HepG2 (cell line): Measurements from ENCODE around the gene CCDC73. TPM values are rescaled to one million over a fixed set of nuclear protein-coding genes. Genes with fewer than 3 reads are reported as not detected.
A peak's percentile ranks its signal among the peaks of the same experiment; 100 is the strongest.

Experiments used
- CEBPB ChIP-seq: IDR thresholded peaks from 2 replicates; pipeline ENCODE4 v1.6.1; 2011; ENCODE audit warnings: low read depth, low read length, improper control_type of control experiment, borderline replicate concordance
- CHCHD3 ChIP-seq: sonication (generic); formaldehyde crosslinking; IDR thresholded peaks from 2 replicates; pipeline ENCODE4 v1.8.0; 2022; ENCODE audit warnings: mild to moderate bottlenecking, missing genetic modification reagents, moderate library complexity
- HNRNPH1 ChIP-seq: fragments of 200-400 bp; formaldehyde crosslinking; optimal IDR thresholded peaks from 2 replicates; pipeline ENCODE3; 2017; ENCODE audit warnings: mild to moderate bottlenecking, low read depth, low read length
- JUNB ChIP-seq: sonication (generic); formaldehyde crosslinking; IDR thresholded peaks from 2 replicates; pipeline ENCODE4 v1.8.0; 2022; ENCODE audit warnings: missing genetic modification reagents, mild to moderate bottlenecking, borderline replicate concordance
- MTA1 ChIP-seq: sonication (generic); formaldehyde crosslinking; IDR thresholded peaks from 2 replicates; pipeline ENCODE4 v1.4.0; 2020; ENCODE audit warnings: missing genetic modification reagents, mild to moderate bottlenecking, borderline replicate concordance
- NFE2 ChIP-seq: sonication (generic); formaldehyde crosslinking; IDR thresholded peaks from 2 replicates; pipeline ENCODE4 v1.4.0; 2020; ENCODE audit warnings: missing genetic modification reagents
- NPAS2 ChIP-seq: sonication (generic); formaldehyde crosslinking; IDR thresholded peaks from 2 replicates; pipeline ENCODE4 v1.8.0; 2022; ENCODE audit warnings: mild to moderate bottlenecking, missing genetic modification reagents, borderline replicate concordance
- ZNF251 ChIP-seq: sonication (generic); formaldehyde crosslinking; IDR thresholded peaks from 2 replicates; pipeline ENCODE4 v1.9.0; 2021; ENCODE audit warnings: mild to moderate bottlenecking, missing genetic modification reagents
- polyA plus RNA-seq, 8 experiments: library from polyadenylated mRNA; depleted of rRNA in 3 of 8; stranded (reverse) in 7 of 8; unstranded in 1 of 8; fragments of >200 nt; fragmentation: Illumina TruSeq in 4 of 8; extraction: Trizol in 4 of 8; gene quantifications; 2 replicates each; pipeline versions ENCODE4 v1.2.1 to v1.2.3, GENCODE V29; 2011 to 2016; ENCODE audit warnings: low read depth in 4 of 8, missing spikeins in 1 of 8, mixed read lengths in 1 of 8; ENCODE audit not compliant: insufficient read depth in 1 of 8
- total RNA-seq, 5 experiments: library from RNA; depleted of rRNA; stranded (reverse); fragments of >200 nt; fragmentation: Illumina TruSeq; extraction: Trizol; gene quantifications; 2 replicates each; pipeline ENCODE4 v1.2.3, GENCODE V29; 2016; ENCODE audit warnings: low read depth in 1 of 5
- TF ChIP-seq, protein P1 (sequence below): IDR thresholded peaks from 2 replicates; pipeline ENCODE4 v1.6.1; 2016; ENCODE audit warnings: low read depth, missing genetic modification reagents, missing compliant biosample characterization
- TF ChIP-seq, protein P2 (sequence below): sonication (generic); formaldehyde crosslinking; IDR thresholded peaks from 2 replicates; pipeline ENCODE4 v1.4.0; 2020; ENCODE audit warnings: missing genetic modification reagents; ENCODE audit errors: not compliant biosample characterization
- TF ChIP-seq, protein P3 (sequence below): sonication (generic); formaldehyde crosslinking; IDR thresholded peaks from 2 replicates; pipeline ENCODE4 v1.4.0; 2020; ENCODE audit warnings: mild to moderate bottlenecking, low read depth, missing genetic modification reagents
- TF ChIP-seq, protein P4 (sequence below): sonication (generic); formaldehyde crosslinking; IDR thresholded peaks from 2 replicates; pipeline ENCODE4 v1.5.1; 2020; ENCODE audit warnings: mild to moderate bottlenecking, missing genetic modification reagents, moderate library complexity
- TF ChIP-seq, protein P5 (sequence below): sonication (generic); formaldehyde crosslinking; IDR thresholded peaks from 2 replicates; pipeline ENCODE4 v1.5.1; 2020; ENCODE audit warnings: mild to moderate bottlenecking, missing genetic modification reagents, borderline replicate concordance
- TF ChIP-seq, protein P6 (sequence below): sonication (generic); formaldehyde crosslinking; IDR thresholded peaks from 2 replicates; pipeline ENCODE4 v1.9.0; 2022; ENCODE audit warnings: low read depth, missing genetic modification reagents

Gene CCDC73
- total and polyA plus RNA-seq, 2 of the 13 experiments (the other 11 are each of a cell fraction or from before 2014, with no cell fraction given) = 0.01 to 0.11 TPM

DNA sequence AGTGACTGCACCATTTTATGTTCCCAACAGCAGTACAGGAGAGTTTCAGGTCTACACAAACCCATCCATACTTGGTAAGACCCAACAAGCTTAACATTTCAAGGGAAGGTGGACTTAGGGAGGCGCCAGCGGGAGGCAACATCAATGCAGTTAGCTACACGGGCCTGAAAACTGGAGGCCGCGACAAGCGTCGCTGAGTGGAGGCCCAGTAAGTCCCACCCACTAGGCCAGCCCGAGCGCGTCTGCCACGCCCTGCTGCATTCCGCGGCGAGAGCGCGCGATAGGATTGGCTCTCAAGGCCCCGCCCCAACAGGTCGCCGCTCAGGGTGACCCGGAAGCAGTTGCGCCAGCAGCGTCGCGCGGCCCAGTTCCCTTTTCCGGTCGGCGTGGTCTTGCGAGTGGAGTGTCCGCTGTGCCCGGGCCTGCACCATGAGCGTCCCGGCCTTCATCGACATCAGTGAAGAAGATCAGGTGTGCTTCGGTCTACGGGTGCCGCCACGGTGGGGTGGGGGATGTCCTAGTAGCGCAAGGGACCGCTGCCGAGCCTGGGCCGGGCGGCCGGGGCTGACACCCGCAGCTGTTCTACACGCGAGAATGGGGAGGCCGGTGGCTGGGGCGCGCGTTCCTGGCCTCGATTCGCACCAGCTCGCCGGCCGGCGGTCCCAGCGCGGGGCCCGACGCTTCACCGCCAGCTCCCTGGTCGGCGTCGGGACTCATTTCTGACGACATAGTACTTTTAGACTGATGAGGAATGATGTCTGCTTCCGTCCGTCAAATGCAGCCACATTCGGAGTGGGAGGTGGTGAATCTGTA, 210.8 kb downstream of the CCDC73 start, which contains the start of gene EIF3M (continued):
- TF ChIP-seq, protein P1, sequence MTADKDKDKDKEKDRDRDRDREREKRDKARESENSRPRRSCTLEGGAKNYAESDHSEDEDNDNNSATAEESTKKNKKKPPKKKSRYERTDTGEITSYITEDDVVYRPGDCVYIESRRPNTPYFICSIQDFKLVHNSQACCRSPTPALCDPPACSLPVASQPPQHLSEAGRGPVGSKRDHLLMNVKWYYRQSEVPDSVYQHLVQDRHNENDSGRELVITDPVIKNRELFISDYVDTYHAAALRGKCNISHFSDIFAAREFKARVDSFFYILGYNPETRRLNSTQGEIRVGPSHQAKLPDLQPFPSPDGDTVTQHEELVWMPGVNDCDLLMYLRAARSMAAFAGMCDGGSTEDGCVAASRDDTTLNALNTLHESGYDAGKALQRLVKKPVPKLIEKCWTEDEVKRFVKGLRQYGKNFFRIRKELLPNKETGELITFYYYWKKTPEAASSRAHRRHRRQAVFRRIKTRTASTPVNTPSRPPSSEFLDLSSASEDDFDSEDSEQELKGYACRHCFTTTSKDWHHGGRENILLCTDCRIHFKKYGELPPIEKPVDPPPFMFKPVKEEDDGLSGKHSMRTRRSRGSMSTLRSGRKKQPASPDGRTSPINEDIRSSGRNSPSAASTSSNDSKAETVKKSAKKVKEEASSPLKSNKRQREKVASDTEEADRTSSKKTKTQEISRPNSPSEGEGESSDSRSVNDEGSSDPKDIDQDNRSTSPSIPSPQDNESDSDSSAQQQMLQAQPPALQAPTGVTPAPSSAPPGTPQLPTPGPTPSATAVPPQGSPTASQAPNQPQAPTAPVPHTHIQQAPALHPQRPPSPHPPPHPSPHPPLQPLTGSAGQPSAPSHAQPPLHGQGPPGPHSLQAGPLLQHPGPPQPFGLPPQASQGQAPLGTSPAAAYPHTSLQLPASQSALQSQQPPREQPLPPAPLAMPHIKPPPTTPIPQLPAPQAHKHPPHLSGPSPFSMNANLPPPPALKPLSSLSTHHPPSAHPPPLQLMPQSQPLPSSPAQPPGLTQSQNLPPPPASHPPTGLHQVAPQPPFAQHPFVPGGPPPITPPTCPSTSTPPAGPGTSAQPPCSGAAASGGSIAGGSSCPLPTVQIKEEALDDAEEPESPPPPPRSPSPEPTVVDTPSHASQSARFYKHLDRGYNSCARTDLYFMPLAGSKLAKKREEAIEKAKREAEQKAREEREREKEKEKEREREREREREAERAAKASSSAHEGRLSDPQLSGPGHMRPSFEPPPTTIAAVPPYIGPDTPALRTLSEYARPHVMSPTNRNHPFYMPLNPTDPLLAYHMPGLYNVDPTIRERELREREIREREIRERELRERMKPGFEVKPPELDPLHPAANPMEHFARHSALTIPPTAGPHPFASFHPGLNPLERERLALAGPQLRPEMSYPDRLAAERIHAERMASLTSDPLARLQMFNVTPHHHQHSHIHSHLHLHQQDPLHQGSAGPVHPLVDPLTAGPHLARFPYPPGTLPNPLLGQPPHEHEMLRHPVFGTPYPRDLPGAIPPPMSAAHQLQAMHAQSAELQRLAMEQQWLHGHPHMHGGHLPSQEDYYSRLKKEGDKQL (CRISPR knock-in tag) = no peak
- TF ChIP-seq, protein P2, sequence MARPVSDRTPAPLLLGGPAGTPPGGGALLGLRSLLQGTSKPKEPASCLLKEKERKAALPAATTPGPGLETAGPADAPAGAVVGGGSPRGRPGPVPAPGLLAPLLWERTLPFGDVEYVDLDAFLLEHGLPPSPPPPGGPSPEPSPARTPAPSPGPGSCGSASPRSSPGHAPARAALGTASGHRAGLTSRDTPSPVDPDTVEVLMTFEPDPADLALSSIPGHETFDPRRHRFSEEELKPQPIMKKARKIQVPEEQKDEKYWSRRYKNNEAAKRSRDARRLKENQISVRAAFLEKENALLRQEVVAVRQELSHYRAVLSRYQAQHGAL = peak; percentile 52
- TF ChIP-seq CHCHD3 (CRISPR knock-in tag) = peak; percentile 86; the same call in 1 of the 2 replicates
- TF ChIP-seq JUNB (CRISPR knock-in tag) = no peak
- TF ChIP-seq NPAS2 (CRISPR knock-in tag) = no peak
- TF ChIP-seq, protein P3, sequence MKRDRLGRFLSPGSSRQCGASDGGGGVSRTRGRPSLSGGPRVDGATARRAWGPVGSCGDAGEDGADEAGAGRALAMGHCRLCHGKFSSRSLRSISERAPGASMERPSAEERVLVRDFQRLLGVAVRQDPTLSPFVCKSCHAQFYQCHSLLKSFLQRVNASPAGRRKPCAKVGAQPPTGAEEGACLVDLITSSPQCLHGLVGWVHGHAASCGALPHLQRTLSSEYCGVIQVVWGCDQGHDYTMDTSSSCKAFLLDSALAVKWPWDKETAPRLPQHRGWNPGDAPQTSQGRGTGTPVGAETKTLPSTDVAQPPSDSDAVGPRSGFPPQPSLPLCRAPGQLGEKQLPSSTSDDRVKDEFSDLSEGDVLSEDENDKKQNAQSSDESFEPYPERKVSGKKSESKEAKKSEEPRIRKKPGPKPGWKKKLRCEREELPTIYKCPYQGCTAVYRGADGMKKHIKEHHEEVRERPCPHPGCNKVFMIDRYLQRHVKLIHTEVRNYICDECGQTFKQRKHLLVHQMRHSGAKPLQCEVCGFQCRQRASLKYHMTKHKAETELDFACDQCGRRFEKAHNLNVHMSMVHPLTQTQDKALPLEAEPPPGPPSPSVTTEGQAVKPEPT (CRISPR knock-in tag) = no peak
- TF ChIP-seq CEBPB = no peak
- peak; percentile 55; the same call in 1 of the 2 replicates for TF ChIP-seq MTA1 (CRISPR knock-in tag)
- no peak for TF ChIP-seq NFE2 (CRISPR knock-in tag)
- TF ChIP-seq HNRNPH1 = no peak
- TF ChIP-seq, protein P4, sequence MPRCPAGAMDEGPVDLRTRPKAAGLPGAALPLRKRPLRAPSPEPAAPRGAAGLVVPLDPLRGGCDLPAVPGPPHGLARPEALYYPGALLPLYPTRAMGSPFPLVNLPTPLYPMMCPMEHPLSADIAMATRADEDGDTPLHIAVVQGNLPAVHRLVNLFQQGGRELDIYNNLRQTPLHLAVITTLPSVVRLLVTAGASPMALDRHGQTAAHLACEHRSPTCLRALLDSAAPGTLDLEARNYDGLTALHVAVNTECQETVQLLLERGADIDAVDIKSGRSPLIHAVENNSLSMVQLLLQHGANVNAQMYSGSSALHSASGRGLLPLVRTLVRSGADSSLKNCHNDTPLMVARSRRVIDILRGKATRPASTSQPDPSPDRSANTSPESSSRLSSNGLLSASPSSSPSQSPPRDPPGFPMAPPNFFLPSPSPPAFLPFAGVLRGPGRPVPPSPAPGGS (CRISPR knock-in tag) = peak; percentile 63; the same call in 1 of the 2 replicates
- no peak for TF ChIP-seq ZNF251
- TF ChIP-seq, protein P5, sequence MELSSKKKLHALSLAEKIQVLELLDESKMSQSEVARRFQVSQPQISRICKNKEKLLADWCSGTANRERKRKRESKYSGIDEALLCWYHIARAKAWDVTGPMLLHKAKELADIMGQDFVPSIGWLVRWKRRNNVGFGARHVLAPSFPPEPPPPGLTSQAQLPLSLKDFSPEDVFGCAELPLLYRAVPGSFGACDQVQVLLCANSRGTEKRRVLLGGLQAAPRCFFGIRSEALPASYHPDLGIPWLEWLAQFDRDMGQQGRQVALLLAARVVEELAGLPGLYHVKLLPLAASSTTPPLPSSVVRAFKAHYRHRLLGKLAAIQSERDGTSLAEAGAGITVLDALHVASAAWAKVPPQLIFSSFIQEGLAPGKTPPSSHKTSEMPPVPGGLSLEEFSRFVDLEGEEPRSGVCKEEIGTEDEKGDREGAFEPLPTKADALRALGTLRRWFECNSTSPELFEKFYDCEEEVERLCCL (CRISPR knock-in tag) = 0 out of 2 replicates have a peak, but pooled peaks have one; percentile 31
- TF ChIP-seq, protein P6, sequence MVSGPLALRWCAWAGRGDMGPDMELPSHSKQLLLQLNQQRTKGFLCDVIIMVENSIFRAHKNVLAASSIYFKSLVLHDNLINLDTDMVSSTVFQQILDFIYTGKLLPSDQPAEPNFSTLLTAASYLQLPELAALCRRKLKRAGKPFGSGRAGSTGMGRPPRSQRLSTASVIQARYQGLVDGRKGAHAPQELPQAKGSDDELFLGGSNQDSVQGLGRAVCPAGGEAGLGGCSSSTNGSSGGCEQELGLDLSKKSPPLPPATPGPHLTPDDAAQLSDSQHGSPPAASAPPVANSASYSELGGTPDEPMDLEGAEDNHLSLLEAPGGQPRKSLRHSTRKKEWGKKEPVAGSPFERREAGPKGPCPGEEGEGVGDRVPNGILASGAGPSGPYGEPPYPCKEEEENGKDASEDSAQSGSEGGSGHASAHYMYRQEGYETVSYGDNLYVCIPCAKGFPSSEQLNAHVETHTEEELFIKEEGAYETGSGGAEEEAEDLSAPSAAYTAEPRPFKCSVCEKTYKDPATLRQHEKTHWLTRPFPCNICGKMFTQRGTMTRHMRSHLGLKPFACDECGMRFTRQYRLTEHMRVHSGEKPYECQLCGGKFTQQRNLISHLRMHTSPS (CRISPR knock-in tag) = no peak
